T-helper 2 cell treated with Interferon-gamma antibody and Interleukin-4, amounts not matched to agents 5 μg/mL and 100 μg/mL, for 36 hours (primary cell): ENCODE data around the gene PDE1C.

Experiments used
- DNase-seq: peaks from one replicate; pipeline ENCODE4 v3.0.0; 2021; ENCODE audit warnings: low spot score
- H3K27ac Mint-ChIP-seq: one replicate; pipeline ENCODE4 v1.8.0; 2021; ENCODE audit warnings: mild to moderate bottlenecking, mixed read lengths
- H3K27me3 Mint-ChIP-seq: one replicate; pipeline ENCODE4 v1.8.0; 2021; ENCODE audit warnings: low read depth, mixed read lengths
- H3K36me3 Mint-ChIP-seq: one replicate; pipeline ENCODE4 v1.8.0; 2021; ENCODE audit warnings: low read depth, mixed read lengths
- H3K4me1 Mint-ChIP-seq: one replicate; pipeline ENCODE4 v1.8.0; 2021; ENCODE audit warnings: low read depth, mixed read lengths
- H3K4me3 Mint-ChIP-seq: one replicate; pipeline ENCODE4 v1.8.0; 2022; ENCODE audit warnings: mild to moderate bottlenecking, moderate library complexity, mixed read lengths
- H3K9me3 Mint-ChIP-seq: one replicate; pipeline ENCODE4 v1.8.0; 2021; ENCODE audit warnings: mixed read lengths

The PDE1C gene

DNA sequence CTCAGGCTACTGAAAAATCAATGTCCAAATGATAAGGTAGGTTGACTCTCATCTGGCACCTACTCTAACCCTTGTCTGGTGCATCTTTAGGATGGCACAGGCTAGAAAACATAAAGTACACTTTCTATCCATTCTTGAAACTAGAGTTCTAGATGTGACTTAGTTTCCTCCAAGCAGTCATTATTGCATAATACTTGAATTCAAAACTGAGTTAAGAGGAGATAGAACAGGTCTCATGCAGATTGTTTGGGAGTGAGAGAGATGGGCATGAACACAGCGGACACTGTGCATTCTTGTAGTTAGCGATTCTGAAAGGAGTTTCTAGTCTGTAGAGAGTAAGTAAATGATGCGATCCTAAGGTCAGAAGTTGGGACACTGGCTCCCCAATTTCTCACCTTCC is 149.2 kb downstream of the PDE1C start:
- Mint-ChIP-seq H3K27me3 (no peaks in the 10 kb centered on the region), H3K4me1 (no peaks in the 10 kb centered on the region), H3K9me3 (no peaks in the 10 kb centered on the region), H3K4me3 (no peak overlapping the region), H3K27ac (no peak overlapping the region), H3K36me3 (no peaks in the 10 kb centered on the region)
- no peak for DNase-seq

- Mint-ChIP-seq H3K9me3 (no peaks in the 10 kb centered on the region), H3K27ac (peak overlapping the region; percentile 4), H3K27me3 (no peaks in the 10 kb centered on the region), H3K4me3 (no peak overlapping the region), H3K36me3 (no peaks in the 10 kb centered on the region), H3K4me1 (no peaks in the 10 kb centered on the region)
- no peak for DNase-seq
These were observed 150.4 kb downstream of the PDE1C start for GRCh38 chr7:31919678-31920369.

- Mint-ChIP-seq H3K9me3 (no peaks in the 10 kb centered on the region), H3K4me1 (no peaks in the 10 kb centered on the region), H3K4me3 (no peak overlapping the region), H3K36me3 (no peaks in the 10 kb centered on the region), H3K27me3 (no peaks in the 10 kb centered on the region), H3K27ac (no peak overlapping the region)
- no peak for DNase-seq
These were observed 151.4 kb downstream of the PDE1C start for GRCh38 chr7:31918706-31919393.

GRCh38 chr7:31917256-31917655 is 153.0 kb downstream of the PDE1C start:
- Mint-ChIP-seq H3K36me3 (no peaks in the 10 kb centered on the region), H3K27me3 (no peaks in the 10 kb centered on the region), H3K27ac (no peak overlapping the region), H3K9me3 (no peaks in the 10 kb centered on the region), H3K4me3 (no peak overlapping the region), H3K4me1 (no peaks in the 10 kb centered on the region)
- DNase-seq: no peak

DNA sequence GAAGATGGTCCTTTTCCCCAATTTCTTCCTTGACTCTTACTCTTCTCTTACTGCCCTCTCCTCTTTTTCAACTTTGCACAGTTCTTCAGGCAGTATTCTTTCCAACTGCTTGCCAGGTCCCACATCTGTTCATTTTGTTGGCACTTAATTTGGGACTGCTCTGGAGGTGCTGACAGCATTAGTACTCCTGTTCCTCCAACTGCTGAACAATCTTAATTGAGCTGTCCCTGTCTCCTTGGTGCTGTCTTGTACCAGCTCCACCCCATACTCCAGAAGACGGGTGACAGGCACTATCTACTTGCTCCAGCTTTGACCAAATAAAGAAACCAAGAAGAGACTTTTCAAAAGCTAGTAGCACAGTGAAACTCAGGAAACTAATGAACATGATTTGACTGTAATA is 160.0 kb downstream of the PDE1C start:
- Mint-ChIP-seq H3K27ac (no peak overlapping the region), H3K27me3 (no peaks in the 10 kb centered on the region), H3K4me3 (no peak overlapping the region), H3K4me1 (no peaks in the 10 kb centered on the region), H3K36me3 (no peaks in the 10 kb centered on the region), H3K9me3 (no peaks in the 10 kb centered on the region)
- DNase-seq: no peak

GRCh38 chr7:31906479-31907171 is 163.6 kb downstream of the PDE1C start:
- Mint-ChIP-seq H3K9me3 (no peaks in the 10 kb centered on the region), H3K27ac (no peak overlapping the region), H3K27me3 (no peaks in the 10 kb centered on the region), H3K4me3 (no peak overlapping the region), H3K36me3 (no peaks in the 10 kb centered on the region), H3K4me1 (no peaks in the 10 kb centered on the region)
- DNase-seq: no peak

GRCh38 chr7:31903962-31904361 is 166.2 kb downstream of the PDE1C start:
- Mint-ChIP-seq H3K36me3 (no peaks in the 10 kb centered on the region), H3K4me3 (no peak overlapping the region), H3K4me1 (no peaks in the 10 kb centered on the region), H3K27ac (no peak overlapping the region), H3K27me3 (no peaks in the 10 kb centered on the region), H3K9me3 (no peaks in the 10 kb centered on the region)
- DNase-seq: no peak

GRCh38 chr7:31899356-31899927 is 170.8 kb downstream of the PDE1C start:
- Mint-ChIP-seq H3K27me3 (no peaks in the 10 kb centered on the region), H3K9me3 (no peaks in the 10 kb centered on the region), H3K4me3 (no peak overlapping the region), H3K4me1 (no peaks in the 10 kb centered on the region), H3K27ac (no peak overlapping the region), H3K36me3 (no peaks in the 10 kb centered on the region)
- DNase-seq: no peak

DNA sequence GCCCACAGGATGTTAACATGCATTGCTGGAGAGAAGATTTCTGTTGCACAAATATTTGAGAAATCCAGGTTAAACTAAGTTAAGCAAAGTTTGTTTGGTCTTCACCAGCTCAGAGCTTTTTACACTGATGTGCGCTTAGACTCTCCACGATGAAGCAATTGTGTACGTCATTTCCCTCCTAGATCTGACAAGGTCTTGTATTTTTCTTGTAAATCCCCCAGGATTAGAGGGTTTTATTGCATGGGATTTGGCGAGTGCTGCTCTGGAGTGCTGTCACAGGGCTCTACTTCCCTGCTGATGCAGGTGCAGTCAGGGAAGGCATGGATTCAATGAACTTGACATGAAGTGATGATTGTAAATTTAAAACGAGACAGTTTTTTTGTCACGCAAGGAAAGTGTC is 173.3 kb downstream of the PDE1C start:
- Mint-ChIP-seq H3K36me3 (no peaks in the 10 kb centered on the region), H3K27me3 (no peaks in the 10 kb centered on the region), H3K9me3 (no peaks in the 10 kb centered on the region), H3K4me3 (no peak overlapping the region), H3K27ac (no peak overlapping the region), H3K4me1 (no peaks in the 10 kb centered on the region)
- DNase-seq: no peak

DNA sequence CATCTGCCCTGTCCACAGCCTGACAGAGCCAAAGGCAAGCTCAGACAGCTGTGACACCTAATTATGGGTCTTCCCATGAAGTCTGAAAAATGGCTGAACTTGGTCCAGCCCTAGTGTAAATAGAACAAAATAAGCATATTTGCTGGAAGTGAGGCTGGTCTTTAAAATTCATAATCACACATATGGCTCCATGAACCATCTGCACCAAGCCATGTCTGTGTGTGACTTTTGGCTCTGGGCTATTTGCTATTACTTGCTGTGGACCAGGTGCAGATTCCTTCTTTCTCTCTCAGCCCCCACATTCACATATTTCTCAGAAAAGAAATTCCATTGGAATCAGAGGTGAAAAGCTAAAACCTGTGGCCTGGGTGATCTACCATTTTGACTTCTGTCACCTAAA is 175.9 kb downstream of the PDE1C start:
- no peak for DNase-seq
- no peak overlapping the region for H3K4me3 Mint-ChIP-seq
- H3K27ac Mint-ChIP-seq: no peak overlapping the region
- H3K27me3 Mint-ChIP-seq: no peaks in the 10 kb centered on the region
- H3K36me3 Mint-ChIP-seq: no peaks in the 10 kb centered on the region
- no peaks in the 10 kb centered on the region for H3K4me1 Mint-ChIP-seq
- no peaks in the 10 kb centered on the region for H3K9me3 Mint-ChIP-seq

GRCh38 chr7:31893365-31893764 is 176.8 kb downstream of the PDE1C start:
- H3K4me1 Mint-ChIP-seq: no peaks in the 10 kb centered on the region
- H3K9me3 Mint-ChIP-seq: no peaks in the 10 kb centered on the region
- H3K4me3 Mint-ChIP-seq: no peak overlapping the region
- H3K27me3 Mint-ChIP-seq: no peaks in the 10 kb centered on the region
- no peak overlapping the region for H3K27ac Mint-ChIP-seq
- DNase-seq: no peak
- H3K36me3 Mint-ChIP-seq: no peaks in the 10 kb centered on the region

DNA sequence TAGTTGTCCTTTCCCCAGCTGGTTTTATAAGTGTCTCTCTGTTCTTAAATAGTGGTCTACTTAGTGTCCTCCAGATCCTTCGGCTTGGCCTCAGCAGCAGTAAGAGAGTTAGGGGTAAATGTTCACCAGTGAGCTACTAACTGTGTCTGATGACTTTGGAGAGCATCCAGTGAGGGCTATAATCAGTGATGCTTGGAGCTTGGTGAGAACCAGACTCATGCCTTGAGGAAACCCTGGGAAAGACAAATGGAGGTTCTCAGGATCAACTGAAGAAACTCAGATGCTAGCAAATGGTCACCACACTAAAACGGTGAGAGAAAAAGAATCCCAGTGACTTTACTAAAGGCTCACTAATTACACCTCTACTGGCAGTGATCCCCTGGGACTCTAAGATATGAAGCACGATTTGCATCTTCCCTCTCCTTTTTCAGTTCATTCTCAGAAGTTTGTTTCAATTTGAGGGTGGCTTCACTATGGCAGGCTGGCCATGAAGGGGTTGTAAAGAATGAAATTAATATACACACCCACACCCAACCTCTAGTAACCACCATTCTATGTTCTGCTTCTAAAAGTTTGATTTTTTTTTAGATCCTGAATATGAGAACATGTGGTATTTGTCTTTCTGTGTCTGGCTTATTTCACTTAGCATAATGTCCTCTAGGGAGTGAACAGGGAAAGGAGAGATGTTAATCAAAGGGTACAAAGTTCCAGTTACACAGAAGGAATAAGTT is 177.9 kb downstream of the PDE1C start:
- no peaks in the 10 kb centered on the region for H3K4me1 Mint-ChIP-seq
- no peaks in the 10 kb centered on the region for H3K36me3 Mint-ChIP-seq
- no peak overlapping the region for H3K27ac Mint-ChIP-seq
- H3K27me3 Mint-ChIP-seq: no peaks in the 10 kb centered on the region
- DNase-seq: no peak
- no peaks in the 10 kb centered on the region for H3K9me3 Mint-ChIP-seq
- H3K4me3 Mint-ChIP-seq: no peak overlapping the region

DNA sequence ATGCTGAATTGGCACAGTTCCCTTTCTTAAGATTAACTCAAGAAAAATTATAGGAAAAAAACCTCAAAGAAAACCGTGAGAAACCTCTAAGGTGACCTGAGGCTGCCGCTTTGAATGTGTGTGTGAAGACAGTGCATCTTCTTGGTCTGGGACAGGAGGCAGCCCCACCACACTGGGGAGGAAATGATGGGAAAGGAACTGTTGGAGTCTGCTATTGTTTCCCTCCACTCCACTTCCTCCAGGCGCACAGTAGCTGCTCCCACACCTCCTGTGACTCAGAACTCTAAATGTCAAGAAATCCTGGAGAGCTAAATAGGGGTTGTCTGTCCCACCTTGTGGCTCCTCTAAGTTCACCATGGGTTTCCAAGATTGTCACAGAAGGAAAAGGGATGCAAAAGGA is 179.4 kb downstream of the PDE1C start:
- DNase-seq: no peak
- H3K36me3 Mint-ChIP-seq: no peaks in the 10 kb centered on the region
- H3K27me3 Mint-ChIP-seq: no peaks in the 10 kb centered on the region
- no peaks in the 10 kb centered on the region for H3K4me1 Mint-ChIP-seq
- H3K9me3 Mint-ChIP-seq: peaks cover 12% of the 10 kb centered on the region
- no peak overlapping the region for H3K27ac Mint-ChIP-seq
- H3K4me3 Mint-ChIP-seq: no peak overlapping the region

- no peaks in the 10 kb centered on the region for H3K27me3 Mint-ChIP-seq
- DNase-seq: no peak
- no peak overlapping the region for H3K4me3 Mint-ChIP-seq
- H3K27ac Mint-ChIP-seq: no peak overlapping the region
- peaks cover 15% of the 10 kb centered on the region for H3K9me3 Mint-ChIP-seq
- no peaks in the 10 kb centered on the region for H3K36me3 Mint-ChIP-seq
- H3K4me1 Mint-ChIP-seq: no peaks in the 10 kb centered on the region
These were observed 180.0 kb downstream of the PDE1C start for GRCh38 chr7:31890198-31890597.
